Endothelial cell of coronary artery (primary cell): Measurements from ENCODE around the gene TTC17. TPM values are rescaled to one million over a fixed set of nuclear protein-coding genes. Genes with fewer than 3 reads are reported as not detected.

Source experiments
- total RNA-seq: library from RNA; depleted of rRNA; stranded (reverse); fragments of >200 nt; gene quantifications from 2 replicates; pipeline ENCODE4 v1.2.3, GENCODE V29; 2014

The TTC17 gene
- 53.5 and 88.6 TPM in 2 replicates for total RNA-seq

GRCh38 chr11:43358801-43359421 lies at the start of gene TTC17:
Gene TTC17, plus strand, starts transcription at chr11:43358920. Its CDS starts 35 bp downstream, at chr11:43358955.

GRCh38 chr11:43311791-43312607 lies 46.7 kb upstream of the TTC17 start, which contains the start of gene API5:
Gene API5, plus strand, starts transcription at chr11:43311996. Its CDS starts 132 bp downstream, at chr11:43312128.

Other genes starting within 250 kb of the TTC17 start
- gene API5, start 46.9 kb upstream of the TTC17 start, total RNA-seq: 70.6 and 79.3 TPM in 2 replicates